ENCODE results near the gene TAS2R1.

TAS2R1 gene

DNA sequence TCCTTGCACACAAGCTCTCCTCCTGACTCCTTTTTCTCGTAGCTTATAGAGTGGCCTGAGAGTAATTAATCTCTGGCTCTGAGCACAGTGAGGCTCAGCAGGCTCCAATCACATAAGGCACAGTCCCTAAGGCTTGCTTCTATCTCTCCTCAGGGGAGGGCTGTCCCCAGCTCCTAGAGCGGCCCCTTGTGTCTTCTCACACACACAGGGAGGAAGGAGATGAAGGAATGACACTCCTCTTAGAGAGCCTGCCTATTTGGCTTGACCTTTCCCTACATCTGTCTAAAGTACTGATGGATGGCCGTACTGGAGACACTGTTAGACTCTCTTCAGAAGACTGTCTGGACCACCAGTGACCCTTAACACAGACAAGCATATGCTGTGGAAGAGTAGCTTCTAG is 12.9 kb downstream of the TAS2R1 start:
- TF ChIP-seq, protein P1, sequence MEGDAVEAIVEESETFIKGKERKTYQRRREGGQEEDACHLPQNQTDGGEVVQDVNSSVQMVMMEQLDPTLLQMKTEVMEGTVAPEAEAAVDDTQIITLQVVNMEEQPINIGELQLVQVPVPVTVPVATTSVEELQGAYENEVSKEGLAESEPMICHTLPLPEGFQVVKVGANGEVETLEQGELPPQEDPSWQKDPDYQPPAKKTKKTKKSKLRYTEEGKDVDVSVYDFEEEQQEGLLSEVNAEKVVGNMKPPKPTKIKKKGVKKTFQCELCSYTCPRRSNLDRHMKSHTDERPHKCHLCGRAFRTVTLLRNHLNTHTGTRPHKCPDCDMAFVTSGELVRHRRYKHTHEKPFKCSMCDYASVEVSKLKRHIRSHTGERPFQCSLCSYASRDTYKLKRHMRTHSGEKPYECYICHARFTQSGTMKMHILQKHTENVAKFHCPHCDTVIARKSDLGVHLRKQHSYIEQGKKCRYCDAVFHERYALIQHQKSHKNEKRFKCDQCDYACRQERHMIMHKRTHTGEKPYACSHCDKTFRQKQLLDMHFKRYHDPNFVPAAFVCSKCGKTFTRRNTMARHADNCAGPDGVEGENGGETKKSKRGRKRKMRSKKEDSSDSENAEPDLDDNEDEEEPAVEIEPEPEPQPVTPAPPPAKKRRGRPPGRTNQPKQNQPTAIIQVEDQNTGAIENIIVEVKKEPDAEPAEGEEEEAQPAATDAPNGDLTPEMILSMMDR (IDR thresholded peaks at IDR 0.05; ENCODE audit: extremely low read depth, missing control alignments), result no peak
- no peak for DNase-seq (ENCODE audit: low spot score)

DNA sequence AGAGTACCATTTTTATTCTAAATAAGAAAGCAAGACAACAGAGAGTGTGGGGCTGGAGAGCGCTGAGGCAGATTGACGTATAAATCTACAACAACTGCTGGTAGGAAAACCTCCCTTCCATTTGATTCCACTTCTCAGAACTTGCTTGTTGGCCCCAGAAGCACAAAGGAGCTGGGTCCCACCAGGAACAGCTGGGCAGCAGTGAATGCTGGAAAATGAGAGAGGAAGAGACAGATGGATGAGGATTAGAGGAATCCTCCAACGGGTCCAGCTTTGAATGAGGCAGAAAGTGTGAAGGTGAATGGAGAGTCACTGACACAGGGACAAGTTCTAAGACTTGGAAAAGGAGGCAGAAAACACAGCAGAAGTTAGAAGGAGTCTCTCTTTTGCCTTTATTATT is 14.8 kb downstream of the TAS2R1 start:
- no peak for DNase-seq (ENCODE audit: low spot score)
- TF ChIP-seq, protein P1 (IDR thresholded peaks at IDR 0.05; ENCODE audit: extremely low read depth, missing control alignments), result no peak

DNA sequence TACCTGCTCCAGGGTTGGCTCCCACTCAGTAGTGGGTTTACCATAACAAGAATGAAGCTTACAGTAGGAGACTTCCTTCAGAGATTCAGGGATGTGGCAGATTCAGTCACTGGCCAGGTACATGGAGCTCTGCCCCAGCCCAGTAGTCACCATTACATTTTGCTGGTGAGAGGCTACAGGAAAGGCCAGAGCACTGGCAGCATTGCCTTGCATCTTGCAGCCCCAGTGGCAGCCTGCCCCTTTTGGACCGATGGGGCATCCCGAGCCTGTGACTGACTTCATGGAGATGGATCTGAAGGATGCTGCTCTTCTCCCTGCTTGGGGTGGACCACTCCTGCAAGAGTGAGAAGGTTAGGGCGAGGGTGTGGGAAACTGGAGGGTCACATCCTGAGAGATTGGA is 16.8 kb downstream of the TAS2R1 start:
- TF ChIP-seq, protein P1 (IDR thresholded peaks at IDR 0.05; ENCODE audit: extremely low read depth, missing control alignments), result no peak
- DNase-seq (ENCODE audit: low spot score), result no peak

DNA sequence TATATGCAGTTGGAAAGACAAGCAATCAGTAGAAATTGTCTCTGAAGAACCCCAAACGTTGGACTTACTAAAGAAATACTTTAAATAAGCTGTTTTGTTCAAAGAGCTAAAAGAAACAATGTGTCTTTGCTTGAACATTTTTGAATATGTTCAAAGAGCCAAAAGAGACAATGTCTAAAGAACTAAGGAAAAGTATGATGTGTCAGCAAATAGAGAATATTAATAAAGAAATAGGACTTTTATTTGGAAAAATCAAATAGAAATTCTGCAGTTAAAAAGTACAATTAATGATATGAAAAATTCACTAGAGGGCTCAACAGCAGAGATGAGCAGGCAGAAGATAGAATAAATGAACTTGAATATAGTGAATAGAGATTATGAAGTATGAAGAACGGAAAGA is 19.2 kb downstream of the TAS2R1 start:
- DNase-seq (ENCODE audit: low spot score), result no peak
- TF ChIP-seq, protein P1 (IDR thresholded peaks at IDR 0.05; ENCODE audit: extremely low read depth, missing control alignments), result no peak

DNA sequence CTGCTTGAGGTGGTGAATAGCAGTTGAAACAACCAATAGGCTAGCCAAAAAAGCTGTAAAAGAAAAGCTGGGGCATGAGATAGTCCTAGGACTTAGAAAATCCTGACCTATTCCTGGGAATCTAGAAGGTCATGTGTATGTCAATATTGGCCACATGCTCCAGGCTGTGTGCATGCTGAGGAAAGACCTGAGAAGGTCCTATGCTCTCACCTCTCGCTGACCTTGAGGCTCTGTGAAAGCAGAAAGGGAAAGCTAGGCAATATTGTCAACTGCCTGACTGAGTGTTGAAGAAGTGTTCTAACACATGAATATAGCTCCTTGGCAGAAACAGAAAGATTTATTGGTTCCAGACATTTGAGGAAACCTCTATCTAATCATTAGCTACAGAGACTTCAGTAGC is 19.8 kb downstream of the TAS2R1 start:
- DNase-seq (ENCODE audit: low spot score), result no peak

DNA sequence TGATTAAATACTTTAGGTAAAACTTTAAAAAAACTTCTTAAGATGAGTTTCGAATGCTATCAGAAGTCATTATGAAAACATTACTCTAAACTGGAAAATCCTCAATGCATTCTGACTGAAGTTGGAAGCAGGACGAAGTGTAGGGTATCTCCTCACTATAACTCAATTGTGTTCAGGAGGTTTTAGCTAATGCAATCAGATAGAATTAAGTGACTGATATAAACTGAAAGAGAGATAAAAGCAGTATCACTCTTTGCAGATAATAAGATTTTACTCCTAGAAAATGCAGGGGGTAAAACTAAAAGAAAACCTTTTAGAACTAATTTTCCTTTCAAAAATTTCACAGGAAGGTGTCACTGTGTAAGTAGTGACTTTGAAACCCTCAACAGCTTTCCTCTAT is 22.1 kb downstream of the TAS2R1 start:
- TF ChIP-seq, protein P1 (IDR thresholded peaks at IDR 0.05; ENCODE audit: extremely low read depth, missing control alignments), result no peak
- DNase-seq (ENCODE audit: low spot score), result no peak

More for the DNA sequence above, 19.8 kb downstream of the TAS2R1 start:
- TF ChIP-seq, protein P1 (IDR thresholded peaks at IDR 0.05; ENCODE audit: extremely low read depth, missing control alignments), result no peak

- DNase-seq (ENCODE audit: low spot score), result no peak
- TF ChIP-seq, protein P1 (IDR thresholded peaks at IDR 0.05; ENCODE audit: extremely low read depth, missing control alignments), result no peak
Measured at GRCh38 chr5:9605041-9605838, 24.9 kb downstream of the TAS2R1 start.
